A172 (cell line): Measurements from ENCODE around the gene RSKR. TPM values are rescaled to one million over a fixed set of nuclear protein-coding genes. Genes with fewer than 3 reads are reported as not detected.
A peak's percentile ranks its signal among the peaks of the same experiment; 100 is the strongest.
"Not testable (repeated sequence)": the region's sequence is repeated elsewhere in the genome, so short reads cannot be mapped to it uniquely, and the experiment has no call there.

Experiments
- DNase-seq: peaks from one replicate; pipeline ENCODE4 v3.0.0-alpha.2; 2015; ENCODE audit warnings: low spot score
- total RNA-seq: library from RNA; depleted of rRNA; stranded (reverse); fragments of >200 nt; shearing (Covaris generic); gene quantifications from 2 replicates; pipeline ENCODE4 v1.2.3, GENCODE V29; 2014

RSKR gene
- total RNA-seq, 1 experiment from 2014 or later, result 8.4 TPM

DNA sequence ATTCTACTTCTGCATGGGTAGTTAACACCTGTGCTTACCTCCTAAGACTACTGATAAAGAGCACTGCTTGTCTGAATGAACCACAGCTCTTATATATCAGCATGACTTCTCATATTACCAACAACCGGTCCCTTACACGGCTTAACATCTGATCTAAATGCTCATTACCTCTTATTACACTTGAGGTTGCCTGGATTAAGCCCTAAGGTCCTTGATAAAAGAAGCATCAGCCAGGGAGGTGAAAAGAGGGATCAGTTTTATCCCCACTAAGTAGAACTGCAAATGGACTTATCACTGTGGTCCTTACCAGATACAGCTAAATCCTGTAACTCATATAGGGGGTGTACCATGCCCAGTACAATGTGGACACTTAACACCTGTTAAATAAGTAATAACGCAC, 8.2 kb upstream of the RSKR start:
- no peak for DNase-seq

DNA sequence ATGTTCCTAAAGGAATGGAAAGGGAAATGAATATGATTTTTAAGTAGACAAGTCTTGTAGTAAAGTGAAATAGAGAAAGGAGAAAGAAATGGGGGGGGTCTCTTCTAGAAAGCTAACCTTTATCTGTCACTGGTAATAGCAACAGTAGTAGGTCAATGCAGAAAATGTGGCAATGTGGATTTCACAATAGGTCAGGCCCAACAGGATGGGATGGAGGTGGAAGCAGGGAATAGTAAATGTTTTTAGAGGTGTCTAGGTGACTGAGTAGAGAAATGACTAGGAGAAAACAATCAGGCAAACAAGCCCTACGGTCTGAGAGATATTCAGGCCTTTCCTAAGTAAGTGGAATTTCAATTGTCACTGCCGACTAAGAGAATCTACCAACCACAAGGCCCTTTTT, 6.0 kb upstream of the RSKR start:
- no peak for DNase-seq

DNA sequence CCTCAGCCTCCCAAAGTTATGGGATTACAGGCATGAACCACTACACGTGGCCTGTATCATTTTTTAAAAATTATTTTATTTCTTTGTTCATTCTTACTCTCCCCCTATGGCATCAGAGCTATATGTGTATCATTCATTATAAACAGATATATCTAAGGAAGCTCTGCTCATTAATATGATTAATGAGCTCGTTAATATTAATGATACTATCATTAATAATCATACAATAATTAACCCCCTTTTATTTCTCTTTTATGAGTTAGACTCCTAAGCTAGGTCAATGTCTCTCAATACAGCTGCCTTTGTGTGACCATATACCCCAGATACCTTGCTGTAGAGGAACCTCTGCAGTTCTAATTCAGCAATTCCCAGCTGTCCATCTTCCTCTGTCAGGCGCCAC, 4.5 kb upstream of the RSKR start:
- no peak for DNase-seq

DNA sequence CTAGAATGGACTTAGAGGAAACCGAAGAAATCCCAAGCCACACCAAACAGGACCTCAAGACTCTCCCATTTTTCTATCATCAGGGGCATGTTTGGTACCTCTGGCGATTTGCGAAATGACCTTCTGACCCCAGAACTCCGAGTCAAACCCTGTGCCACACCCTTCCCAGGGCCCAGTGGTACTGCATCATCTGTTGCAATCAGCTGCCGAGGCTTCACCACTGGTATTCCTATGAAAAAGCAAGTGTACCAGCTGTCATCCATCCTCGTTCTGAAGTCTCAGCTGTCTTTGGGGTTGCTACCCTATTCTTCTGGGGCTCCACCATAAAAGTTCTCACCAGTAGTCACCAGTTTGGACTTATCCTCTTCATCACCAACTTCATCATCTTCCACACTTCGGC, 2.3 kb upstream of the RSKR start:
- no peak for DNase-seq

DNA sequence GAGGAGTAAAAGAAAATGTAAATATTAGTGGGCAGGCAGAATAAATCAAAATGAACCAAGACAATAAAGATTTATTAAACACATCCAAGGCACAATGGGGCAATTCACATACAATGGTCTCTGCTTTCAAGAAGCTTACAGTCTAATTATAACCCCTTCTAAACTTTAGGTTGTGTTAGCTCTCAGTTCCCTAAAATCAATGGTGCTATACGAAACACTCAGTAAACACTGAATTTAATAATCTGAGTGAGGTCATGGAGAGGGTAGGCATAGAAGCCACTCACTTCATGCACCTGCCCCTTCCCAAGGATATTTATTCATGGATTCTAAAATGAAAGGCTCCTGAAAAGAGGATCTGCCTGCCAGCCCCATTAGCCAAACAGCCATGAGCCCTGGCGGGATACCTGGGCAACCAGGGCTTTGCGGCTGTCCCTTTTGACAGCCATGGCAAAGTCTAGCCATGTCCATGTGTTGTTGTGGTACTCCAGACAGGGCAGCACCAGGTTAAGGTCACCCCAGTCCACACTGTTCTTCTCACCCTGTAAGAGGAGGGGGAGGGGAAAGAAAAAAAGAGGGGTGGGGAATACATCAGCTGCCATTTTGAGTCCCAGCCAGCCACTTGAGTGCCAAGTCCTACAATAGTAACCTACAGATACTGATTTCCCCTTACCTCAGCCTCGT, 1.4 kb upstream of the RSKR start:
- DNase-seq, result no peak

DNA sequence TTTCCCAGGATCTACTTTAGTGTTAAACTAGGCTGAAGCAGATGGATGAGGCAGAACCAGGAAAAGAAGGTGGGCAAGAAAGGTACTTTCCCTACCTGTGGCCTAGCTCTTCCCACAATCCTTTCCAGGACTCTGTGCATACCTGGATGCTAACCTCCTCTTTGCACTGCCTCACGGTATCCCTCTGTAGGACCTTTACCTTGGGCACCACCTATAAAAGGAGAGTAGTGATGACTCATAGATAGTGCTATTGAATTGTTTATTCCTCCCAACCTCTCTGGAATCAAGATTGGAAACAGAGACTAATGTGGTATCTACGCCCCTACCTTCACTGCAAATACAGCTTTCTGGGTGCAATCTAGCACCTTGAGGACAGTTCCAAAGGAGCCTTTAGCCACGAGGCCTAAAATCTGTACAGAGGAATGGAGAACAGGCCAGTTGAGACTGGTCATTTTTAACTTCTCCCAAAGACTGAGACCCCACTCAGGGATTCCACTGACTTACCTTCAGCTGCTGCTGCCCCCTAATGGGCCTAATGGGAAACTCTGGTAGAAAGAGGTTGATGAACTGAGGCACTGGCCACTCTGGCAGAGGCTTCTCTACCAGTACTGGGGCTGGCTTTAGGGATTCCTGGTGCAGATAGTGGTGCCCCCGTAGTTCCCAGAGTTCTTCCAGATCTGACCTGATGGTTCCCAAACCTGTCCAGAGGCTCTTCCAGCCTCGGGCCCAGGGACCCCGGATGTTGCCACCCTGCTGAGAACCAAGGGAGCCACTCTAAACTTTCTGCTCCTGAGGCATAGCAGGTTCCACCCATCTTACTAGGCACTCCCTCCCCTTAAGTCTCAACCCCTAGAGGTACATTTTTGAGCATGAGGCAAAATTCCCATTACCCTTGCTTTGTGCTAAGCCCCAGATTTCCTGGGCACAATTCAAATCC, 781 bp downstream of the RSKR start:
- peak; percentile 27 for DNase-seq

DNA sequence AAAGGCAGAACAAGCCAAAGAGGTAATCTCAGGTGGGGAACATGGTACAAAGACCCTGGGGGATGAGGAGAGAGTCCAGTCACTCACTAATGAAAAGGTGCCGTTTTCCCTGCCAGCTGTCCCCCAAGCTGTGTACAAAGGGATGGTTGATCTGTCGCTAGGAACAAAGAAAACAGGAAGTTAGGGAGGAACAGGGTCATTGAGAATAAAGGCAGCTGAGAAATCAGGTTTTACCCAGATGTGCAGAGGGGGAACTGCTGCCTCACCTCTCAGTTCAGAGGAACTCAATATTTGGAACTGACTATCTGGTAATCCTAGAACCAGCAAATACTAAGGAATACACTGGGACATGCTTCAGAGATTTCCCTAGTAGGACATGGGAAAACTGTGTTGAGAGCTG, 1.5 kb downstream of the RSKR start:
- DNase-seq, result no peak

DNA sequence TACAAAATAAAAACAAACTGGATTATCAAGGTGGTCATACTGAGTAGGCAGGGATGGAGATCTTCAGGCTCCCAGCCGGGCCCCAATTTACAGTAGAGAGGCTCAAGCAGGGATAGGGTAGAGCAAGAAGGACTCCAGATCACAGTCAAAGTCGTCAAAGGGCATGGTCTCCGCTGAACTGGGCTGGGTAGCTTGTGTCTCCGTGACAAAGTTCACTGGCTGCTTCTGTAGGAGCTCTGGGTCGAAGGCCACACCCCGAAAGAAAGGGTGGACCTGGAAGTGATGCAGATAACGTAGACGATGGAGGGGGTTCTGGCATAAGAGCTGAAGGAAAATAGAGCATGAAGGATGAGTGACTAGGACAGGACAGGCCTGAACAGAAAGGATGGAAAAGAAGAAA, 3.6 kb downstream of the RSKR start:
- DNase-seq, result no peak

DNA sequence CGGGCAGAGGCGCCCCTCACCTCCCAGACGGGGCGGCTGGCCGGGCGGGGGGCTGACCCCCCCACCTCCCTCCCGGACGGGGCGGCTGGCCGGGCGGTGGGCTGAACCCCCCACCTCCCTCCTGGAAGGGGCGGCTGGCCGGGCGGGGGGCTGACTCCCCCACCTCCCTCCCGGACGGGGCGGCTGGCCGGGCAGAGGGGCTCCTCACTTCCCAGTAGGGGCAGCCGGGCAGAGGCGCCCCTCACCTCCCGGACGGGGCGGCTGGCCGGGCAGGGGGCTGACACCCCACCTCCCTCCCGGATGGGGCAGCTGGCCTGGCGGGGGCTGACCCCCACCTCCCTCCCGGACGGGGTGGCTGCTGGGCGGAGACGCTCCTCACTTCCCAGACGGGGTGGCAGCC, 10.0 kb downstream of the RSKR start:
- not testable (repeated sequence) for DNase-seq

DNA sequence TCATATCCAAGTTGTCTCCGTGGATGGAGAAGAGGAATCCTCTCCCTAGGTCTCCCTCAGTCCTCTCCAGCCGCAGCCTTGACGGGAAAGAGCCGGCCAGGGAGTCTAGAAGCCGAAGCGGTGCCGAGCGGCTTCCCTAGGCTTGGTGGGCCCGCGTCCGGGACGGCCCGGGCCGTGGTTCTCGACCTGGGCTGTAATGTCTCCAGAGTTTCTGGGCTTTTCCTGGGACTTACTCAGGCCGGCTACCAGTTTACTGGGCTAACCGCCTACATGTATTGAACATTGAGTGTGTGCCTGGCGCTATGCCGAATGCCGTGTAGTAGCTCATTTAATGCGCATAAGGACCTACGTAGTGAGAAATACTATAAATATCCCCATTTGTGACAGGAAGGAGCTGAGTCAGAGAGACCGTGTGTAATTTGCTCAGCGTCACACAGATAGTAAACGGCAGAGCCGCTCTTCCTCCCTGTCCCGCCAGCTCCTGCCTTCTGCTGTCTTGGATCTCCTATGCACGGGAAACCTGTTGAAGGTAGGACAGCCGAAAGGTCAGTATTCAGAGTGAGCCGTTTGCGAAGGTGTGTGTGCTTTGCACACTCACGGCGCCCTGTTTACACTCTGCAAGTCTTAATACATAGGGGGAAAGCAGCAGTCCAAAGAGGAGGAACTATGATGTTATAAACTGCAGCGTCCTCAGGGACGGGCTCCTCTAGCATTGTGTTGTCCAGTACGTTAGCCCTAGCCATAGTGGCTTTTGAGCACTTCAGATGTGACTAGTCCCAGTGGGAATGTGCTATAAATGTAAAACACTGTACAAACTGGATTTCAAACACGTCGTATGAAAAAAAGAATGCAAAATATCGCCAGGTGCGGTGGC, 14.4 kb downstream of the RSKR start:
- DNase-seq, result peak; percentile 91

DNA sequence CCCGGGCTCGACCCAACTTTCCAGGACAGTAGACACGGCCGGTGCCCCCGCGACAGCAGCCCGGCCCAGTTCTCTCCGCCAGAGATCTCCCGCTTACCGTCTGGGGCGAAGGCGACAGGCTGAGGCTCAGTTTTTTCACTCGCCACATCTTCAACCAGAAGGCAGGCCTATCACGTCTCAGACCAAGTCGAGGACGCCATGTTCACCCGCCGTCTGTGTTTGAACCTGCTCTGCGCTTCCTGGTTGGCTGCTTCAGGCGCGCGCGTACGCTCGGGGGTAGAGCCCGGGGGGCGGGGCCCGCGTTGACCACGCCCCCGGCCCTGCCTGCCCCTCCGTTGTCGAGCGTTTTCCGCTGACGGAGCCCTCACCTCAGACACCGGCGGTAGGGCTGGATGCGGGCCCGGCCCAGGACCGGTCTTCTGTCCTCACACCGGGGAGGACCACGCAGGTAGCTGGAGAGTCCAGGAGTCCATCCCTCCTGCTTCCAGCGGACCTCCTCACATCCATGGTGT, 15.1 kb downstream of the RSKR start, which contains the start of gene SPAG5:
TSS of gene SPAG5 (minus strand) at position 227 of the 512 bp plus-strand sequence. CDS start at position 148, 79 bp downstream.
- peak; percentile 95 for DNase-seq

DNA sequence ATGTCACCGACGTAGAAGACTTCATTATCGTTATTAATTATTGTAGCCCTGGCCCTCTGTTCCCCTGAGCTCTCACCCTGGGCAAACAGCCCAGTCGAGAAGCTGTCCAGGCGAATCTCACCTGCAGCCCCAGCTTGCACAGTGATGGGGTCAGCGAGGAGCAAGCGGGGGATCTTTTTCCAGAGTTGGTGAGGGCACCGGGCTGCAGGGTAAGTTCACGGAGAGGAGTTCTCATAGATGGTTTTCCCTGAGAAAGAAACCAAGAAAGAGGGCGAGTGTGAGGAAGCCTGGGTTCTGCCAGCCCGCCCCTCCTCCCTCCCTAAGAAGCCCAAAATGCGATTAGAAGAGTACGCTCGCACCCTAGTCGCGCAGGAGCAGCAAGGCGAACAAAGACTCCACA, 15.6 kb downstream of the RSKR start:
- no peak for DNase-seq

DNA sequence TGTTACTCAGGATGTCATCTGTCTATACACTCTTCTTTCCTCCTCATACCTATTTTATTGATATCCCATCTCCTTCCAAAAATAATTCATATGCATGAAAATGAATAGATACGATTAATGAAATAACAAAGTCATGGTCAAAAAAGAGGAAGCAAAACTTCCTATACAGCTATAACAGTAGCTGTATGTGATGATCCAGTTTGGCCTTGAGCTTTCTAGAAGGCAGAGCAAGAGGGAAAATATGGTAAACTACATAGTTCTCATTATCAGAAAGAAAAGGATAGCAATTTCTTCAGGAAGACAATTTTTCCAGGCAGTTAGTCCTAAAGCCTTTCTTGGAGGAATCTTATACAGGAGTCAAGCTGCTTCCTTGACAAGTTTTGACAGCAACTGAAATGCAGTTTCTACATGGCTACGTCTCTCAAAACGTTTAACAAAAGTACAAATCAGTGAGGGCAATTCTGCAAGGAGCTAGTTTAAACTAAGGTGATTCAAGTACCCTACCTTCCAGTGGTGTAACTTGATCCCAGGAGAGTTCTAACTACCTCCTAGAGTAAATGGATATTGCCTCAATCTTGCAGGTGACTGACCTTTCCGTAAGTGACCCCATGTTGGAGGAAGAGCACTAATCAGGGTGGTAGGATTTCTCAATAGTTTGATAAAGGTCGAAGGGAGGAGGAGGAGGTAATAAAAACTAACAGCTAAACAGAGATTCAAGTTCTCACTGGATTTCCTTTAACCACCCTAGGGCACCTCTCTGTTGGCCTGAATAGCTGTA, 16.2 kb downstream of the RSKR start:
- DNase-seq, result no peak

DNA sequence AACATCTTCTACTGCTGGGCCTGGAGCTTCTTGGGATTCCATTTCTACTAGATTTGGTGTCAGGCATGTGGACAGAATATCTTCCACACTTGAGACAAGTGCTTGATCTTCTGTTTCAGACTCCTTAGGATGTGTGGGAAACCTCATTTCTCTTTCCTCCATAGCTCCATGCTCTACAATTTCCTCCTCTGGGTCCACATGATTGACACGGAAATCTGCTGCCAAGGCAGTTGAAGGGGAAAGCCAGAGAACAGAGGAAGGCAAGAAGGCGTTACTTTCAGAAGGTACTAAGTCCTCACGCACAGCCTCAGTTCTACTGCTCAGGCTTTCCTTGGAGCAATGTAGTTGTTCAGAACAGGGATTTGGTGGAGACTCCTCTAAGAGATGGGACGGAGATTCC, 21.7 kb downstream of the RSKR start:
- DNase-seq, result no peak

DNA sequence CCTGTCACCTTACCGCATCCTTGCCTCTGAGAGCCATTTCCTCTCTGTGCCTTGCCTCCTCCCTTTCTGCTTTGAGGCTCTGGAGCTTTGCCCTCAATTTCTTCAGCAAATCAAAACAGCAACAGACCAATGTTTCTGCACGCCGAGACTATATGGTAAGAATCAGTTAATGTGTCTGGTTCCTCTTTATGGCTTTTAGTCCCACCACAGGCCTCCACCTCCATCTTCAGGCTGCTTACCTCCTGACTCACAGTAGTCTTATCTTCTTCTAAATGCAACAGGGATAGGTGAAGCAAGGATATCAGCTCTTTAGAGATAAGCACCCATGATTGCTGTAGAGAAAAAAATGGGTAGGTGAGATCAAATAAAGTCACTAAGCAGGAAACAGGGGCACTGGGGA, 28.1 kb downstream of the RSKR start:
- no peak for DNase-seq

DNA sequence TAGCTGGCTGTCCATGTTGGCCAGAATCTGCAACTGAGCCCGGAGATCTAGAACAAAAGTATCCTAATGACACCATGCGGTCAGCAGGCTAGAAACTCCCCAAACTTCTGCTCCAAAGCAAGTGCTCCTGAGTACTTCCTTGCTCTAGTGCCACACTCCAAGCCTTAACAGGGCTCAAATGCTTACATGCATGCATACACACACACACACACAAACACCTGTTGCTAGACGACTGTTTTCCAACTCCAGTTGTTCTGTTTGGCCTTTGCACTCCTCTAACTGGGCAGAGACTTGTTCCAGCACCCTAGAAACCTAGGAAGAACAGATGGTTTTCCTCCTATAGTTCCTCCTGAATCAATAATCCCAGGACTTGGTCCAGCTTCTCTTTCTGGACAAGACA, 29.6 kb downstream of the RSKR start:
- no peak for DNase-seq

DNA sequence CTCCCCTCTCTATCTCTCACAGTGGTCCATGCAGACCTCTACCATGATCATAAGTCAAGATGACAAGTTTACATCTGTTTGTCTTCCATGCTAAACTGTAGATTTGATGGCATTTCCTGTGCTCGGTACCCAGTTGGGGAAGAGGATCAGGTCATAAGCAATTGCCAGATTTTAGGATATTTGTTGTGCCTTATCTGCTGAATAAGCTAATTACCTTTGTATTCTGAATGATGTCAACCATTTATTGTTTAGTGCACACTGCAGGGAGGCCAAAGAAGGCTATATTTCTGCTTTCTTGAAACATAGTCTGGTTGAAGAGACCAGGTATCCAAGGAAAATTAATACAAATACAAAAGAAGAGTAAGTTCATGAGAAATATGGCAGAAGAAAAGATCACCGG, 31.5 kb downstream of the RSKR start:
- DNase-seq, result no peak

DNA sequence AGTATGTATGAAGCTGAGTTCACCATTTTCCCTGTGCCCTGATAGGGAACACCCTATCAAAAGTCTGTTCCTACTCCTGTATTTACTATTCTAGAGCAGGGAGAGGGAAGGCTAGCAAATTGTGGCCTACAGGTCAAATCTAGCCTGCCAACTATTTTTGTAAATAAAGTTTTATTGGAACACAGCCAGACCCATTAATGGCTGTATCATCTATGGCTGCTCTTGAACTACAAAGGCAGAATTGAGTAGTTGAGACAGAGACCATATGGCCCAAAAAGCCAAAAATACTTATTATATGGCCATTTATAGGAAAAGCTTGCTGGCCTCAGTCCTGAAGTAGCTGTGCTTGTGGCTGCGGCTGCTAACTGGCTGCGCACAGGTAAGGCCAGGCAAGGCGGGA, 33.0 kb downstream of the RSKR start:
- no peak for DNase-seq

DNA sequence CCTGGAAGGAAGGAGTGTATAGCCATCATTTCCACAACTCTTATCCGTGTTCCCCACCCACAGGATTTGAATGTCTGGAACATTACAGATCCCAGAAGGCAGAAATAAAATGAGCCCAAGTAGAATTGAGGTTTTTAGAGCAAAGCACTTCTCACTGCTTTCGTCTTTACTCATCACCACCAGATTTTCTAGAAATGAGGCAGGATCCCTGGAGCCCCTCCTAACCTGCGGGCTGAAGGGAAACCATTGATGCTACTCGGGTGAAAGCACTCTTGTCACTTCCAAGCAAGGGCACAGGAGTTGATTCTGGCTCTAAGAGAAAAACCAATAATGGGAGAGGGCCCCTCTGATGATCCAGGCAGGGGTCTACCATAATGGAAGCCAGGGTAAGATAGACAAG, 34.5 kb downstream of the RSKR start:
- DNase-seq, result no peak

DNA sequence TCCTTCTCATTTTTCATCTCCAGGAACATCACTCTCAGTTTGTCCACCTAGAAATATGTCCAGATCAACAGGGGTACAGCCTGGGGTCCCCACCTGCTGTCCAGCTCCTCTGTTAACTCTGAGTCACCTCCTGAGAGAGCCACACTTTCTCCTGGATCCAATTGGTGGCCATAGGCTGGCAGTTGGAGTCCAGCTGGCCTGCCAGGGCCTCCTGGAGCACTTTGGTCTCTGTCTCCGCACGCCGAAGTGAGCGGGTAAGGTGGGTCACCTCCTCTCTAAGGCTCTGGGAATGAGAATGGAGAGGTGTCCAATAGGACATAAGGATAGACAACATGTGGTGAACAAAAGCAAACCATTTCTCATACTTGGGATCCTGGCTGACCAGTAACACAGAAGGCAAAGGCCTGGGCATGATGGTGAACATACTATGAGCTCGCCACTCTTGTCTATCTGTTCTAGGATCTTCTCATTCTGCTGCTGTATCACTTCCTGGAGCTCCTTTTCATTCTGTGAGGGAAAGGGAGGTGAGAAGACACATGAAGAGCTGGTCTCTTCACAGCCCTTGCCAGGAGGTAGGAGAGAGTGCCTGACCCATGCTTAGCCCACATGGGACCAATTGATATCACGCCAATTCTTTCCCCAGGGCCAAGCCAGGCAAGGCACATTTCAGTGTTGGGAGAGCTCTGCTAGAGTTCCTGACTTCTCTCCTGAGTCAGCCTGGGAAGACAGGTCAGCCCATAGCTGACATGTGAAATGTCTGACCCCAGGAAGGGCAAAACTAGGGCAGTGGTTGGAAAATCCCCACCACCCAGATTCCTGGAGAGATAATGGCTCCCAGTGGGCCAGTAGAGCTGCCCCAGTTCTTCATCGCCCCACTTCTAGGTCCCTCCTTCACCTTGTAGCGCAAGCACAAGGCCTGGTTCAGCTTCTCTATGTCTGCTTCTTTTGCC, 35.5 kb downstream of the RSKR start:
- no peak for DNase-seq
